Measurements from ENCODE around the gene CIAPIN1.

GRCh38 chr16:57427307-57427706, 19.9 kb downstream of the CIAPIN1 start:
- TF ChIP-seq REST (IDR thresholded peaks at IDR 0.05; ENCODE audit: insufficient replicate concordance, low read depth) = no peak
- TF ChIP-seq POLR2AphosphoS5 (IDR thresholded peaks at IDR 0.05; ENCODE audit: low read depth) = no peak
